OCI-LY1 (cell line): ENCODE measurements around the gene NAA20.

ENCODE experiments used
- EZH2 ChIP-seq: fragments of 200-600 bp; sonication (generic), shearing (Covaris generic); IDR thresholded peaks from 2 replicates; pipeline ENCODE4 v1.8.0; 2017; ENCODE audit warnings: borderline replicate concordance, mixed run types, mild to moderate bottlenecking, antibody characterized with exemption, low read length, moderate library complexity, mixed read lengths
- TF ChIP-seq, protein P1 (sequence below): fragments of 200-600 bp; sonication (generic), shearing (Covaris generic); IDR thresholded peaks from 2 replicates; pipeline ENCODE4 v1.5.1; 2017; ENCODE audit warnings: mild to moderate bottlenecking, antibody characterized with exemption, low read length, moderate library complexity, mixed read lengths

DNA sequence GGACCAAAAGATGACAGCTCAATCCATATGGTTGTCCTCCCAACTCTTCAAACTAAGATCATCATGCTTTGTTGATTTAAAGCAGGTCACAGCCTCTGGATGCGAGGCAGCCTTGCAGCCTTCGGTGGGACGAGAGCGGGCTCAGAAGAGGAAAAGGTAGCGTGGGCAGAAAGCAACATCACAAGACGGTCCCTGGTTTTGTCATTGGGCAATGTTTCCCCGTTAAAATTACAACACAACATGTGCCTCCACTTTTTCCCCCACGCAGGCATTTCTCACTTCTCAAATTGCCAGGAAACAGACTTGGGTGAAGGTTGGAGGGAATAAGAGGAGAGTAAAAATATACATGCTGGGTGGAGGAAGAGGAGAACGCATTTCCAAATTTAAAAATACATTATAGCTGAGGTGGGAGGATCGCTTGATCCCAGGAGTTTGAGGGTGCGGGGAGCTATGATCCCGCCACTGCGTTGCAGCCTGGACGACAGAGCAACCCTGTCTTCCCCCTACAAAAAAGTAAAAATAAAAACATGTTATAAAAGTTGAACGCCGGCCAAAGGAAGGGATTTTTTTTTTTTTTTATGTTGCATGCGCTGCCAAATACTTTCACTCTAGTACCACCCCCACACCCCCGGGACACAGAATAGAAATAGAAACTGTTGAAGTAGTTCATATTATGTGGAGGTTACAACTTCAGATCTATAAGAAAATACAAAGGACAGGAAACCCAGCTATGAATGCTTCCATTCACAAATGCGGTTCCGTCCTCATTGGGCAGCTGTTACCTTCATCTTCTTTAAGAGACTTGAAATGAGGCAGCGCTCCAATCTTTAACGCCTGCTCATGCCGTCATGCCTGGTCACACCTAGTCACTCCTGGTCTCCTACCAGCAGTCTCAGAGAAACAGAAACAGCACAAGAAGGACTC, 13.9 kb upstream of the NAA20 start:
- TF ChIP-seq, protein P1, sequence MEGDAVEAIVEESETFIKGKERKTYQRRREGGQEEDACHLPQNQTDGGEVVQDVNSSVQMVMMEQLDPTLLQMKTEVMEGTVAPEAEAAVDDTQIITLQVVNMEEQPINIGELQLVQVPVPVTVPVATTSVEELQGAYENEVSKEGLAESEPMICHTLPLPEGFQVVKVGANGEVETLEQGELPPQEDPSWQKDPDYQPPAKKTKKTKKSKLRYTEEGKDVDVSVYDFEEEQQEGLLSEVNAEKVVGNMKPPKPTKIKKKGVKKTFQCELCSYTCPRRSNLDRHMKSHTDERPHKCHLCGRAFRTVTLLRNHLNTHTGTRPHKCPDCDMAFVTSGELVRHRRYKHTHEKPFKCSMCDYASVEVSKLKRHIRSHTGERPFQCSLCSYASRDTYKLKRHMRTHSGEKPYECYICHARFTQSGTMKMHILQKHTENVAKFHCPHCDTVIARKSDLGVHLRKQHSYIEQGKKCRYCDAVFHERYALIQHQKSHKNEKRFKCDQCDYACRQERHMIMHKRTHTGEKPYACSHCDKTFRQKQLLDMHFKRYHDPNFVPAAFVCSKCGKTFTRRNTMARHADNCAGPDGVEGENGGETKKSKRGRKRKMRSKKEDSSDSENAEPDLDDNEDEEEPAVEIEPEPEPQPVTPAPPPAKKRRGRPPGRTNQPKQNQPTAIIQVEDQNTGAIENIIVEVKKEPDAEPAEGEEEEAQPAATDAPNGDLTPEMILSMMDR: no peak
- TF ChIP-seq EZH2: no peak
